Mesenchymal stem cell (in vitro differentiated cells and primary cell): ENCODE measurements around the gene GBGT1.
A peak's percentile ranks its signal among the peaks of the same experiment; 100 is the strongest.

ENCODE experiments used
- DNase-seq: peaks from one replicate; pipeline ENCODE4 v3.0.0-alpha.2; 2013
- H2AFZ ChIP-seq: one replicate; pipeline ENCODE4 v1.6.1; 2013; ENCODE audit warnings: low read depth, mild to moderate bottlenecking, control low read depth, inconsistent platforms, low read length, moderate library complexity
- H2AK5ac ChIP-seq: 2 replicates; pipeline ENCODE4 v1.6.1; 2013; ENCODE audit warnings: low read length, moderate library complexity, mild to moderate bottlenecking, inconsistent platforms; ENCODE audit not compliant: severe bottlenecking
- H2BK120ac ChIP-seq: one replicate; pipeline ENCODE4 v1.6.1; 2013; ENCODE audit warnings: low read depth, mild to moderate bottlenecking, inconsistent platforms, low read length, moderate library complexity
- H2BK12ac ChIP-seq, 2 experiments: one replicate each; pipeline ENCODE4 v1.6.1; 2013; ENCODE audit warnings: inconsistent platforms in 2 of 2, low read length in 2 of 2, mild to moderate bottlenecking in 2 of 2, moderate library complexity in 2 of 2, control low read depth in 1 of 2
- H2BK15ac ChIP-seq: one replicate; pipeline ENCODE4 v1.6.1; 2013; ENCODE audit warnings: mild to moderate bottlenecking, low read depth, inconsistent platforms; ENCODE audit not compliant: poor library complexity, severe bottlenecking
- H2BK5ac ChIP-seq: 2 replicates; pipeline ENCODE4 v1.6.1; 2013; ENCODE audit warnings: low read depth, mild to moderate bottlenecking, low read length, control low read depth, inconsistent platforms; ENCODE audit not compliant: poor library complexity, severe bottlenecking
- H3K14ac ChIP-seq, 2 experiments: one replicate each; pipeline ENCODE4 v1.6.1; 2013; ENCODE audit warnings: inconsistent platforms in 2 of 2, low read length in 2 of 2, control low read depth in 1 of 2, mild to moderate bottlenecking in 1 of 2, moderate library complexity in 1 of 2
- H3K18ac ChIP-seq, 2 experiments: one replicate each; pipeline ENCODE4 v1.6.1; 2013; ENCODE audit warnings: inconsistent platforms in 2 of 2, low read length in 2 of 2, control low read depth in 1 of 2, low read depth in 1 of 2, mild to moderate bottlenecking in 1 of 2
- H3K23ac ChIP-seq, 2 experiments: one replicate each; pipeline ENCODE4 v1.6.1; 2013; ENCODE audit warnings: inconsistent platforms in 2 of 2, low read length in 2 of 2, mild to moderate bottlenecking in 2 of 2, moderate library complexity in 2 of 2, control low read depth in 1 of 2
- H3K27ac ChIP-seq: 2 replicates; pipeline ENCODE4 v1.5.1; 2013; ENCODE audit warnings: mild to moderate bottlenecking, moderate library complexity, low read length, control low read depth, inconsistent platforms; ENCODE audit not compliant: poor library complexity, severe bottlenecking
- H3K27me3 ChIP-seq, 2 experiments: 2 replicates each; pipeline versions ENCODE4 v1.6.1 to v1.7.0; 2013; ENCODE audit warnings: low read length in 2 of 2, mild to moderate bottlenecking in 2 of 2, moderate library complexity in 2 of 2, control low read depth in 1 of 2, inconsistent platforms in 1 of 2; ENCODE audit not compliant: control insufficient read depth in 1 of 2, insufficient read depth in 1 of 2
- H3K36me3 ChIP-seq, 2 experiments: 2 replicates each; pipeline versions ENCODE4 v1.6.1 to v1.7.0; 2013; ENCODE audit warnings: low read length in 2 of 2, control low read depth in 1 of 2, inconsistent platforms in 1 of 2, low read depth in 1 of 2, mild to moderate bottlenecking in 1 of 2; ENCODE audit not compliant: insufficient read depth in 2 of 2, control insufficient read depth in 1 of 2
- H3K4ac ChIP-seq, 2 experiments: one replicate each; pipeline ENCODE4 v1.6.1; 2013; ENCODE audit warnings: inconsistent platforms in 2 of 2, low read length in 2 of 2, mild to moderate bottlenecking in 2 of 2, moderate library complexity in 2 of 2, control low read depth in 1 of 2, low read depth in 1 of 2
- H3K4me1 ChIP-seq: 2 replicates; pipeline ENCODE4 v1.6.1; 2013; ENCODE audit warnings: low read depth, low read length, control low read depth; ENCODE audit not compliant: control insufficient read depth, insufficient read depth
- H3K4me2 ChIP-seq: 2 replicates; pipeline ENCODE4 v1.6.1; 2013; ENCODE audit warnings: low read length, mild to moderate bottlenecking, inconsistent platforms; ENCODE audit not compliant: poor library complexity, severe bottlenecking
- H3K4me3 ChIP-seq, 2 experiments: 2 replicates each; pipeline versions ENCODE4 v1.5.1 to v1.7.0; 2013; ENCODE audit warnings: low read length in 2 of 2, mild to moderate bottlenecking in 2 of 2, control low read depth in 1 of 2, low read depth in 1 of 2; ENCODE audit not compliant: insufficient read depth in 1 of 2
- H3K79me1 ChIP-seq: replicated peaks from 2 replicates; pipeline ENCODE4 v1.6.1; 2013; ENCODE audit warnings: mild to moderate bottlenecking, control low read depth, low read length, inconsistent platforms; ENCODE audit not compliant: poor library complexity, severe bottlenecking
- H3K9ac ChIP-seq: 2 replicates; pipeline ENCODE4 v1.7.0; 2013; ENCODE audit warnings: mild to moderate bottlenecking, low read length, moderate library complexity
- H3K9me3 ChIP-seq: 2 replicates; pipeline ENCODE4 v1.7.0; 2013; ENCODE audit warnings: mild to moderate bottlenecking, low read length; ENCODE audit not compliant: control insufficient read depth
- H4K8ac ChIP-seq: one replicate; pipeline ENCODE4 v1.6.1; 2013; ENCODE audit warnings: inconsistent platforms, mild to moderate bottlenecking, low read length, moderate library complexity
- H4K91ac ChIP-seq: one replicate; pipeline ENCODE4 v1.6.1; 2013; ENCODE audit warnings: mild to moderate bottlenecking, low read length, inconsistent platforms
- WGBS: methylation state at CpG from one replicate; pipeline ENCODE4 v1.1.7; 2013; ENCODE audit warnings: mixed read lengths; 5-methylcytosine and 5-hydroxymethylcytosine counted together

Gene GBGT1

DNA sequence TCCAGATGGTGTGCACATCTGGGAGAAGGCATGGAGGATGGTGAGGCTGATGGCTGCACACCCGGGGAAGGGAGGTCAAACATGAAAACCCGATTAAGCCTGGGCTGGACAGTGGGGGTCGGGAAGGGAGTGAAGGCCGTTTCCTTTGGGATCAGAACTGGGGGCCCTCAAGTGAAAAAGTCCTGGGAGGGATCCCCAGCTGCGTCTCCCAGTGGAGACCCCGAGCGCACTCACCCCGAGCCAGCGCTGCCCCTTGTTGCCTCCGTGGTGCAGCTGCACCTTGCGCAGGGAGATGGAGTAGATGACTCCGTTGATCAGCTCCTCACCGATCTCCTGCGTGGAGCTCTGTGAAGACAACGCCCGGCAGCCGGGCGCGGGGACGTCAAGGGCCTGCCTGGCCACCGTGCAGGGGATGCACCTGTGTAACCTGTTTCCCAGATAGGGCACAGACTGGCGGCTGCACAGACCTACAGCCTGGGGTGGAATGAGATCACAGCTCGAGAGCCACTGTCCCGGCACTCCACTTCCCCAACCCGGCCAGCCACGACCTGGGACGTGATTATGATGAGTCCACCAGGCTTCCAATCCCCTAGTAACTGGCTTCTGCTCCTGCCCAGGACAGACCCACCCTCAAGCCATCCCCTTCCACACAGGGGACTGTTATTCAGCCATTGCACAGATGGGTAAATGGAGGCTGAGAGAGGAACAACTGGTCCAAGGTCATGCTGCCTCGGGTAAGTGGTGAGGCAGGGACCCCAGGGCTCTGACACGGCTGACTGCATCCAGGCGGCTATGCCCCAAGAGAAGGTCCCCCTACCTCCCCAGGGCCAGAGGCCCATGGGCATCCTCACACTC lies 51.7 kb downstream of the GBGT1 start:
- no peak overlapping the region for H3K4ac ChIP-seq
- H3K18ac ChIP-seq: peak overlapping the region in 1 of 2 experiments; percentile 11
- WGBS: 96% methylated on average over 30 of the region's 30 CpGs
- no peak overlapping the region for H2BK15ac ChIP-seq
- H3K4me1 ChIP-seq: peaks cover 64% of the 10 kb centered on the region
- peaks cover 45% of the 10 kb centered on the region for H3K79me1 ChIP-seq
- H2AK5ac ChIP-seq: peak overlapping the region; percentile 72
- H2AFZ ChIP-seq: no peak overlapping the region
- no peaks in the 10 kb centered on the region for H3K9me3 ChIP-seq
- H2BK5ac ChIP-seq: no peak overlapping the region
- H4K8ac ChIP-seq: no peak overlapping the region
- peak overlapping the region; percentile 85 for H3K27ac ChIP-seq
- peaks cover 46 to 70% of the 10 kb centered on the region in 2 experiments for H3K36me3 ChIP-seq
- no peak overlapping the region for H4K91ac ChIP-seq
- no peak overlapping the region for H3K9ac ChIP-seq
- H3K23ac ChIP-seq: no peak overlapping the region
- H2BK12ac ChIP-seq: no peak overlapping the region
- no peak for DNase-seq
- H3K4me3 ChIP-seq: no peak overlapping the region
- peak overlapping the region in 1 of 2 experiments; percentile 14 for H3K14ac ChIP-seq
- H3K4me2 ChIP-seq: no peak overlapping the region
- no peaks in the 10 kb centered on the region for H3K27me3 ChIP-seq
- no peak overlapping the region for H2BK120ac ChIP-seq

DNA sequence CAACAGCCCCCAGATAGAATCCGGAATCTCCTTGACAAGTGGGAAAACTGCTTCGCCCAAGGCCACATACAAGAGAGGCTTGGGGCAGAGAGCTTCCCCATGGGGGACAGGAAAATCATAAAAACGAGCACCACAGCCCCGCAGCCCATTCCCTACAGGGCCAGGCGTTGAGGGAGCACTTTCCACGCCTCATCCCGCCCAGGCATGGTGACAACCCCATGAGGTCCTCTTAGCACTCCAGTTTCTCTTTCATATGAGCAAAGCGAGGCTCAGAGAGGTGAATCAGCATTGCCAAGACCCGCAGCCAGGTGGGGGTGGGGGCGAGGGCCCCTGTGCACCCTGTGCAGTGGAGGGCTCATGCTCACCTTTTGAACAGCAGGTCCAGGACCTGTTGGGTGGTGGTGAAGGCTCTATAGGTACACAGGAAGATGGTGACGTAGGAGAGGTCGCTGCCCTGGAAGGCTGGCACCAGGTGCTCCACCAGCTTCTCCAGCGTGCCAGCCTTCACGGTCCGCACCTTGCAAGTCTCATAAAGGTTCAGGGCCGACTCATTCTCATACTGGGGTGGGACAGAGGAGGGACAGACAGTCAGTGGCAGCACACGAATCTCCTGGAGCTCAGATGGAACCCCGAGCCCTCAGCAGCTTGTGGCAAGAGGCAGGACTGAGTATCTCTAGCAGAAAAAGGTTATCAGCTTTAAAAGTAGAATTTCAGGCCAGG lies 53.6 kb downstream of the GBGT1 start:
- H3K9ac ChIP-seq: no peak overlapping the region
- no peak overlapping the region for H3K4ac ChIP-seq
- H2AK5ac ChIP-seq: no peak overlapping the region
- peaks cover 44% of the 10 kb centered on the region for H3K79me1 ChIP-seq
- no peaks in the 10 kb centered on the region for H3K9me3 ChIP-seq
- no peak for DNase-seq
- H3K14ac ChIP-seq: no peak overlapping the region
- H2BK12ac ChIP-seq: no peak overlapping the region
- H3K27ac ChIP-seq: no peak overlapping the region
- no peak overlapping the region for H3K4me2 ChIP-seq
- no peak overlapping the region for H3K4me3 ChIP-seq
- H3K23ac ChIP-seq: no peak overlapping the region
- H2AFZ ChIP-seq: no peak overlapping the region
- peaks cover 61 to 76% of the 10 kb centered on the region in 2 experiments for H3K36me3 ChIP-seq
- no peaks in the 10 kb centered on the region for H3K27me3 ChIP-seq
- H4K8ac ChIP-seq: no peak overlapping the region
- H2BK5ac ChIP-seq: no peak overlapping the region
- peaks cover 55% of the 10 kb centered on the region for H3K4me1 ChIP-seq
- WGBS: 97% methylated on average over 18 of the region's 18 CpGs
- no peak overlapping the region for H2BK15ac ChIP-seq
- no peak overlapping the region for H3K18ac ChIP-seq
- H2BK120ac ChIP-seq: no peak overlapping the region
- no peak overlapping the region for H4K91ac ChIP-seq

- Histone ChIP-seq H3K18ac (no peak overlapping the region), H3K4me1 (peaks cover 47% of the 10 kb centered on the region), H2BK12ac (no peak overlapping the region), H3K27me3 (no peaks in the 10 kb centered on the region), H4K8ac (no peak overlapping the region), H2AFZ (no peak overlapping the region), H4K91ac (no peak overlapping the region), H3K4me3 (no peak overlapping the region), H3K9me3 (no peaks in the 10 kb centered on the region), H3K14ac (no peak overlapping the region), H3K4ac (no peak overlapping the region), H3K79me1 (peaks cover 46% of the 10 kb centered on the region), H3K27ac (no peak overlapping the region), H2AK5ac (no peak overlapping the region), H2BK120ac (no peak overlapping the region), H3K4me2 (no peak overlapping the region), H2BK15ac (no peak overlapping the region), H3K36me3 (peaks cover 72 to 80% of the 10 kb centered on the region in 2 experiments), H3K9ac (no peak overlapping the region), H2BK5ac (no peak overlapping the region), H3K23ac (no peak overlapping the region)
- 94% methylated on average over 19 of the region's 19 CpGs for WGBS
- DNase-seq: no peak
Observed at GRCh38 chr9:133108794-133109641, 54.7 kb downstream of the GBGT1 start.
